ENCODE measurements around the gene ACD.
A peak's percentile ranks its signal among the peaks of the same experiment; 100 is the strongest.

Gene ACD

DNA sequence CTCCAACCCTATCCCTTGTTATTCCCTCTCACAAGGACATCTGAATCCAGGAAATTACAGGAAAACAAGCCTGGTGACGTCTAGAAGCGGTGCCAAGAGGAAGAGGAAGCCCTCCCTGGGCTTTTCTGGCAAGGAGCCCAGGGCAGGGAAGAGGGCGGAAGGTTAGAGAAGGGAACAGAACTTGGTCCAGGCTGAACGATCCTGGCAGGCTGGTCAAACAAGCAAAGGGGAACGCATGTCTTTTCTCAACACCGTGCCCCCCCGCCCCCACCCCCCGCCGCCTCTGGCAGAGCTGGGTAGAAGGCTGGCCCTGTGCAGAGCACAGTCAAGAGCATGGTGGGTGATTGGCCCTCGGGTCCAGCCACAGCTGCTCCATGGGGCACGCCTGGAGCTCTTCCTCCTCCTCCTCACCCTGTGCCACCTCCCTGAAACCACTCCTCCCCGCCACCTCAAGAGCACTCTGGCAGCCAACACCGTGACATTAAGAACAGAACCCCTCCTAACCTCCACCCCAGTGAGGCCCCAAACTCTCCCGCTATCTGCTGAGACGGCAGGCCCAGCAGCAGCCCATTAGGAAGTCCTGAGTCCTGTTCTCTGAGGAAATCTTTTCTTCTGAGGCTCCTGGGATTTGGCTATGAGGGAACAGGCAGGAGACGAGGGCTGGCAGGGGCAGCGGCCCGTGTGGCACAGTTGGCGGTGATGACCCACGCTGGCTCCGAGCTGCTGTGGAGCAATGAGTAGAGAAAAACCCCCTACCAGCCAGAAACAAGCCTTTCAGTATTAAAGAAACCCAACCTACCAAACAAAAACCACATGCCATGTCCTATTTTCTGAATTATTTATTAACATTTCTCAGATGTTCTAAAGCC is 13.9 kb upstream of the ACD start:
- Histone ChIP-seq H3K4me1 (ENCODE audit: control insufficient read depth, insufficient read depth, low read depth, low read length) (peaks cover 24% of the 10 kb centered on the region), H3K27ac (ENCODE audit: low read length, poor library complexity, severe bottlenecking) (no peak overlapping the region), H2BK12ac (ENCODE audit: low read length in 2 of 2) (no peak overlapping the region), H4K8ac (ENCODE audit: low read length) (no peak overlapping the region), H2BK5ac (ENCODE audit: low read depth, low read length, poor library complexity, severe bottlenecking) (no peak overlapping the region), H3K4ac (ENCODE audit: low read depth in 1 of 2, low read length in 2 of 2) (no peak overlapping the region), H3K14ac (ENCODE audit: low read length in 2 of 2) (no peak overlapping the region), H2BK120ac (ENCODE audit: low read depth, low read length) (no peak overlapping the region), H3K27me3 (ENCODE audit: control insufficient read depth in 1 of 2, insufficient read depth in 1 of 2, low read length in 2 of 2) (no peaks in the 10 kb centered on the region), H2BK15ac (ENCODE audit: low read depth, poor library complexity, severe bottlenecking) (no peak overlapping the region), H2AK5ac (ENCODE audit: low read length, severe bottlenecking) (no peak overlapping the region), H4K91ac (ENCODE audit: low read length) (no peak overlapping the region), H2AFZ (ENCODE audit: low read depth, low read length) (no peak overlapping the region), H3K36me3 (ENCODE audit: control insufficient read depth in 1 of 2, insufficient read depth in 2 of 2, low read depth in 1 of 2, low read length in 2 of 2) (peaks cover 14 to 25% of the 10 kb centered on the region in 2 experiments), H3K4me3 (ENCODE audit: insufficient read depth in 1 of 2, low read depth in 1 of 2, low read length in 2 of 2) (no peak overlapping the region), H3K9ac (ENCODE audit: low read length) (peak overlapping the region; percentile 38), H3K23ac (ENCODE audit: low read length in 2 of 2) (no peak overlapping the region), H3K18ac (ENCODE audit: low read depth in 1 of 2, low read length in 2 of 2) (no peak overlapping the region), H3K4me2 (ENCODE audit: low read length, poor library complexity, severe bottlenecking) (no peak overlapping the region), H3K9me3 (ENCODE audit: control insufficient read depth, low read length) (no peaks in the 10 kb centered on the region), H3K79me1 (replicated peaks; ENCODE audit: low read length, poor library complexity, severe bottlenecking) (peaks cover 5% of the 10 kb centered on the region)
- WGBS: 87% methylated on average over 16 of the region's 21 CpGs
- DNase-seq: no peak

DNA sequence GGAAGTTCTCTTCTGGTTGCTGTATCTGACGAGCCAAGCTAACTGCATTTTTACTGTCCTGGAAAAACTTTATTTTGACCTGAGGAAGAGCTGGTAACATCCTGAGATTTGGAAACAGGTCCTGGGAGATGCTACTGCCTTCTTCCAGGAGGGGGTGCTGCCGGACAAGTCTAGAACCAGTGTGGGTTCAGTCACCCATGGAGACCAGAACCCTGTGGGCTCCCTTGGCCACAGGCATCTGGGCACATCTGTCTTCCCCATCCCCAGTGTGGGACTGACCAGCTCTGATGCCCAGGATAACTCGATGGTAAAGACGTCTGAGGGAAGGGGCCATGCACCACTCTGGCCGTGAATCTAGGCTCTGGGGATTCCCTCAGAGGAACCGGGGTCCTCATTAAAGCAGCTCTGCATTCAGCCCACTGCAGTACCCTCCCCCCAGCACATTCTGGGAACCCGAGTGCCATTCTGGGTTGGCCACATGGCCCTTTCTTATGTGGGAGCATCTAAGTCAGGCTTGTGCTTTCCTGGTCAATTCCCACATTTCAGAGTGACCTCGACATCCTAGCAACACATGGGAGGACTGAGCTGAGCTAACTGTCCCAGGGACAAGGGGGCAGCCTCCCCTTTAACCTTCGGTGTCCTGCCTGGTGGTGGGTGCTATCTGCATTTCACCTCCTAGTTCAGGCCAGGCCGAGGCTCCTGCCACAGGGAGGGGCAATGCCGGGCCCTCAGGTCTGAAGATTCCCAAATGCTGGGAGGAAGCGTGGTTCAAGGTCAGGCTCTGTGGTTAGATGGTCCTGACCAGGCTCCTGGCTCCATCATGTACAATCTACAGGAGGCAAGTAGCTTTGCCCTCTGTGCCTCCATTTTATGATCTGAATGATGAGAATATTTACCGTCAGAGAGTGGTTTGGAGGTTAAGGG is 12.9 kb upstream of the ACD start:
- H3K14ac ChIP-seq (ENCODE audit: low read length in 2 of 2): peak overlapping the region in 1 of 2 experiments; percentile 18
- H2AK5ac ChIP-seq (ENCODE audit: low read length, severe bottlenecking): peak overlapping the region; percentile 50
- H3K4me1 ChIP-seq (ENCODE audit: control insufficient read depth, insufficient read depth, low read depth, low read length): peaks cover 27% of the 10 kb centered on the region
- H4K91ac ChIP-seq (ENCODE audit: low read length): no peak overlapping the region
- peak overlapping the region in 1 of 2 experiments; percentile 31 for H2BK12ac ChIP-seq (ENCODE audit: low read length in 2 of 2)
- H3K36me3 ChIP-seq (ENCODE audit: control insufficient read depth in 1 of 2, insufficient read depth in 2 of 2, low read depth in 1 of 2, low read length in 2 of 2): peaks cover 14 to 25% of the 10 kb centered on the region in 2 experiments
- no peaks in the 10 kb centered on the region for H3K9me3 ChIP-seq (ENCODE audit: control insufficient read depth, low read length)
- peaks cover 2% of the 10 kb centered on the region for H3K79me1 ChIP-seq (replicated peaks; ENCODE audit: low read length, poor library complexity, severe bottlenecking)
- DNase-seq: peak; percentile 76
- no peak overlapping the region for H3K4me3 ChIP-seq (ENCODE audit: insufficient read depth in 1 of 2, low read depth in 1 of 2, low read length in 2 of 2)
- 70% methylated on average over 12 of the region's 13 CpGs for WGBS
- peak overlapping the region; percentile 38 for H3K9ac ChIP-seq (ENCODE audit: low read length)
- H3K4ac ChIP-seq (ENCODE audit: low read depth in 1 of 2, low read length in 2 of 2): no peak overlapping the region
- H3K23ac ChIP-seq (ENCODE audit: low read length in 2 of 2): no peak overlapping the region
- H2BK5ac ChIP-seq (ENCODE audit: low read depth, low read length, poor library complexity, severe bottlenecking): no peak overlapping the region
- no peak overlapping the region for H2BK120ac ChIP-seq (ENCODE audit: low read depth, low read length)
- H4K8ac ChIP-seq (ENCODE audit: low read length): no peak overlapping the region
- H3K27me3 ChIP-seq (ENCODE audit: control insufficient read depth in 1 of 2, insufficient read depth in 1 of 2, low read length in 2 of 2): no peaks in the 10 kb centered on the region
- H3K18ac ChIP-seq (ENCODE audit: low read depth in 1 of 2, low read length in 2 of 2): no peak overlapping the region
- peak overlapping the region; percentile 70 for H2BK15ac ChIP-seq (ENCODE audit: low read depth, poor library complexity, severe bottlenecking)
- H3K4me2 ChIP-seq (ENCODE audit: low read length, poor library complexity, severe bottlenecking): no peak overlapping the region
- no peak overlapping the region for H2AFZ ChIP-seq (ENCODE audit: low read depth, low read length)
- H3K27ac ChIP-seq (ENCODE audit: low read length, poor library complexity, severe bottlenecking): no peak overlapping the region

DNA sequence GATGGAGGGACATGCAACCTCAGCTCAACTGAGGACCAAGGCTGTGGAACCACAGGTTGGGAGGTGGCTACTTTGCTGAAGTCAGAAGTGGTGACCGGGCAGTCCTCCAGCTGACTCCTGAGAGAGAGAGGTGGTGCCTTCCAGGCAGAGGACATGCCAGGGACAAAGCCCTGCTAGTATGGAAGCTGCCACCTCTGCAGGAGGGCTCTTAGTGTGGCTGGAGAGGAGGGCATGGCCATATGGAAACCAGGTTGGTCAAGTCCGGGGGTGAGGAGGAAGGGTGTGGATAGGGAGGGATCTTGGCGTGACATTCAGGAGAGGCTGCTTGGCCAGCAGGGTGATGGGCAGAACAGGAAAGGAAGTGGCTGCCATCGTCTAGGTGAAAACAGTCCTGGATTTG is 12.2 kb upstream of the ACD start:
- no peak for DNase-seq
- Histone ChIP-seq H4K8ac (ENCODE audit: low read length) (no peak overlapping the region), H3K4me2 (ENCODE audit: low read length, poor library complexity, severe bottlenecking) (no peak overlapping the region), H2AK5ac (ENCODE audit: low read length, severe bottlenecking) (no peak overlapping the region), H2BK12ac (ENCODE audit: low read length in 2 of 2) (no peak overlapping the region), H3K27ac (ENCODE audit: low read length, poor library complexity, severe bottlenecking) (no peak overlapping the region), H3K27me3 (ENCODE audit: control insufficient read depth in 1 of 2, insufficient read depth in 1 of 2, low read length in 2 of 2) (no peaks in the 10 kb centered on the region), H3K18ac (ENCODE audit: low read depth in 1 of 2, low read length in 2 of 2) (no peak overlapping the region), H3K79me1 (replicated peaks; ENCODE audit: low read length, poor library complexity, severe bottlenecking) (peaks cover 2% of the 10 kb centered on the region), H3K9me3 (ENCODE audit: control insufficient read depth, low read length) (no peaks in the 10 kb centered on the region), H2BK5ac (ENCODE audit: low read depth, low read length, poor library complexity, severe bottlenecking) (no peak overlapping the region), H3K36me3 (ENCODE audit: control insufficient read depth in 1 of 2, insufficient read depth in 2 of 2, low read depth in 1 of 2, low read length in 2 of 2) (peaks cover 7 to 21% of the 10 kb centered on the region in 2 experiments), H2AFZ (ENCODE audit: low read depth, low read length) (no peak overlapping the region), H3K4me1 (ENCODE audit: control insufficient read depth, insufficient read depth, low read depth, low read length) (peaks cover 31% of the 10 kb centered on the region), H2BK15ac (ENCODE audit: low read depth, poor library complexity, severe bottlenecking) (no peak overlapping the region), H2BK120ac (ENCODE audit: low read depth, low read length) (no peak overlapping the region), H3K9ac (ENCODE audit: low read length) (no peak overlapping the region), H3K14ac (ENCODE audit: low read length in 2 of 2) (no peak overlapping the region), H3K4me3 (ENCODE audit: insufficient read depth in 1 of 2, low read depth in 1 of 2, low read length in 2 of 2) (no peak overlapping the region), H3K4ac (ENCODE audit: low read depth in 1 of 2, low read length in 2 of 2) (no peak overlapping the region), H4K91ac (ENCODE audit: low read length) (no peak overlapping the region), H3K23ac (ENCODE audit: low read length in 2 of 2) (no peak overlapping the region)
- 77% methylated on average over 4 of the region's 4 CpGs for whole genome bisulfite sequencing
